Astrocyte of the hippocampus (primary cell): Measurements from ENCODE around the gene SLCO6A1.
"Not testable (repeated sequence)": the region's sequence is repeated elsewhere in the genome, so short reads cannot be mapped to it uniquely, and the experiment has no call there.

ENCODE experiments used
- DNase-seq: peaks from one replicate; pipeline ENCODE4 v3.0.0; 2011; ENCODE audit warnings: low read depth, low spot score

Gene SLCO6A1, protein sequence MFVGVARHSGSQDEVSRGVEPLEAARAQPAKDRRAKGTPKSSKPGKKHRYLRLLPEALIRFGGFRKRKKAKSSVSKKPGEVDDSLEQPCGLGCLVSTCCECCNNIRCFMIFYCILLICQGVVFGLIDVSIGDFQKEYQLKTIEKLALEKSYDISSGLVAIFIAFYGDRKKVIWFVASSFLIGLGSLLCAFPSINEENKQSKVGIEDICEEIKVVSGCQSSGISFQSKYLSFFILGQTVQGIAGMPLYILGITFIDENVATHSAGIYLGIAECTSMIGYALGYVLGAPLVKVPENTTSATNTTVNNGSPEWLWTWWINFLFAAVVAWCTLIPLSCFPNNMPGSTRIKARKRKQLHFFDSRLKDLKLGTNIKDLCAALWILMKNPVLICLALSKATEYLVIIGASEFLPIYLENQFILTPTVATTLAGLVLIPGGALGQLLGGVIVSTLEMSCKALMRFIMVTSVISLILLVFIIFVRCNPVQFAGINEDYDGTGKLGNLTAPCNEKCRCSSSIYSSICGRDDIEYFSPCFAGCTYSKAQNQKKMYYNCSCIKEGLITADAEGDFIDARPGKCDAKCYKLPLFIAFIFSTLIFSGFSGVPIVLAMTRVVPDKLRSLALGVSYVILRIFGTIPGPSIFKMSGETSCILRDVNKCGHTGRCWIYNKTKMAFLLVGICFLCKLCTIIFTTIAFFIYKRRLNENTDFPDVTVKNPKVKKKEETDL

GRCh38 chr5:102498271-102499034, at the start of gene SLCO6A1:
SLCO6A1 (minus strand) TSS chr5:102499001; CDS start chr5:102498844, 157 bp downstream.
- DNase-seq = no peak

GRCh38 chr5:102547141-102548035, 48.6 kb upstream of the SLCO6A1 start:
- DNase-seq = no peak

DNA sequence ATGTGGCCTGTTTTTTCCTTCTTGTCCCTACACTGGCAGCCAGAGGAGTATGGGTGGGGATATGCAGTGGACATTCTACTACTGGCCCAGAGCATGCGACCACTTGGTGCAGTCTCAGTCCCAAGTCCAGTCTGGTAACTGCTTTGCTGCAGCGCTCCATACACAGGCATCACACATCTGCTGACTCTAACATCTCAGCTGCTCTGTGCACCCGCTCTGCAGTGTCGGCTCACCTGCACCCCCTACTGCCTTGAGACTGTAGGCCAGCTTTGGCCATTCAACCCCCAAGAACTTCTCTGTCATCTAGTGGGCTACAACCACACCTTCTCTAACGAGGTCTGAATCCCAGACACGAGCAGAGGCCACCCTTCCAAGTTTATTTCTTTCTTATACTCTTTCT, 46.4 kb upstream of the SLCO6A1 start:
- no peak for DNase-seq

DNA sequence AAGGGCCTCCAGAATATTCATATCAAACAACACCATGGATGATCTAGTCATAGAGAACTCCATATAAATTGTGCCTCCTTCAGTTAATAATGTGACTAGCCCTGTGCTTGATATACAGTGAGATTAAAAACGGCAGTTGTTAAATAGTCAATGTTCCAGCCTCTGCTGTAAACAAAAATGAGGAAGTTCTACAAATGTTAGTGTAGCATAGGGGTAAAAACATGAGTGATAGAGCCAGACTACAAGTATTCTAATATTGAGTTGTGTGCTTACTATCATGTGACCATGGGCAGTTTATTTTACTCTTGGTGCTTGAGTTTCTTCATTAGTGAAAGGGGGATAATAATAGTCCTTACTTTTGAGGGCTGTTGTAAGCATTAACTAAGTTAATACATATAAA, 43.3 kb upstream of the SLCO6A1 start:
- no peak for DNase-seq

DNA sequence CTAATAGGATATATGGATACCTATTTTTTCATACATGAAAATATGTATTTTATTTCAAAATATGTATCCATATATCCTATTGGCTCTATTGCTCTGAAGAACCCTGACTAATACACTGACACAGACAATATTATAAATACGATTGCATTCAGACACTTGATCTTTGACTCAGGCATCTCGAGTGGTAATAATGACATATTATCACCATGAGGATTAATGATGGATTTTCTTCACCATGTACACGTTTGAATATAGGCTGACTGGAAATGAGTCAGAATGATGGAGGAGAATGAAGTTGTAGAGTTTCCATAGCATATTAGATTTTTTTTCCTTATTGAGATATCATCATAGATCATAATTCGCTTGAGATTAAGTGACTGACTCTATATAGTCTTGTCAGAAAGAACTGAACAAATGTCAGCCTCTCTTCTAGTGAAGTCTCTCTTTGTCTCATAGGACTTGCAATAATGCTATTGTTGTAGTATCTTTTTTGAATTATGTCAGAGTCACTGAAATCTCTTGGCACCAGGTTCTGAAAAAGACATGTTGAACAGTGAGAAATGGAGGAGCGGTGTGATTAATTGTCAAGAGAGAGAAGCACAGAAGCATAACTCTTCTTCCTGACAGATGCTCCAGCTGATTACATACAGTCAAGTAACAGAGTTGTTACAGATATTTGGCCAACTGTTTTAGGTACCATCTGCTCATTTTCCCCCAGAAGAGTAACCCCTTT, 41.4 kb upstream of the SLCO6A1 start:
- no peak for DNase-seq

- peak; percentile 10 for DNase-seq
These were observed 40.8 kb upstream of the SLCO6A1 start for GRCh38 chr5:102539562-102539961.

GRCh38 chr5:102537011-102537410, 38.2 kb upstream of the SLCO6A1 start:
- DNase-seq = peak; percentile 38

- peak; percentile 21 for DNase-seq
These were observed 37.6 kb upstream of the SLCO6A1 start for GRCh38 chr5:102536323-102536928.

DNA sequence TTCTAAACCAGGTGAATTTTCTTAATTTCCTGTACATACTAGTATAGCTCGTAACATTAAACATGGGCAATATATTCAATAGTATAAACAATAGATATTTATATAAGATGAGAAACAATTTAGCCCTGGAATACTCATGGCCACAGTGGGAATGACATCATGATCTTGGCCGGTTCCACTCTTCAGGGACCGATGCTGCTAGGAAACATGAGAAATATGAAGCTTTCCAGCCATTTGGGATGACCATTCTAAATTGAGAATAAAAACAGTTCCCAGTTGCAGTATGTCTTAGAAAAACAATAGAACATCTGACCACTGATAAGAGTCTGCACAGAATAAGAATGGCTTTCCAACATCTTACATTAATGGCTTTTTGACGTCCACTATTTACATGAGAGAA, 33.3 kb upstream of the SLCO6A1 start:
- DNase-seq = peak; percentile 20

GRCh38 chr5:102531506-102531905, 32.7 kb upstream of the SLCO6A1 start:
- DNase-seq = no peak

DNA sequence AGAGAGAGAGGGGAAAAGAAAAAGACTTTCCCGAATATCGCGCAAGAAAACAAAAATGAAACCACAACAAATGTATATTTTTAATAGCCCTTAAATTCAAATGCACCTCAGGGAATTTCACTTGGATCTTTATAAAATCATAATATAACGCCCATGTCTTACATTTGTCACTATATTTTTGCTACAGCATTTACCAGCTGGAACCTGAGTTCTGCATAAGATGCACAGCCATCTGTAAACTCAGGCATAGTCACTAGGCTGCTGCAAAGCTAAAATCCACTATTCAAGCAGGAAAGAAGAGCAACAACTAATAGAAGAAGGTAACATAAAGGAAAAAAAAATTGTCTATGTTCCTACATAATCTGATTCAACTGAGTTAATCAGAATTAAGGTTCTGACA, 30.6 kb upstream of the SLCO6A1 start:
- no peak for DNase-seq

DNA sequence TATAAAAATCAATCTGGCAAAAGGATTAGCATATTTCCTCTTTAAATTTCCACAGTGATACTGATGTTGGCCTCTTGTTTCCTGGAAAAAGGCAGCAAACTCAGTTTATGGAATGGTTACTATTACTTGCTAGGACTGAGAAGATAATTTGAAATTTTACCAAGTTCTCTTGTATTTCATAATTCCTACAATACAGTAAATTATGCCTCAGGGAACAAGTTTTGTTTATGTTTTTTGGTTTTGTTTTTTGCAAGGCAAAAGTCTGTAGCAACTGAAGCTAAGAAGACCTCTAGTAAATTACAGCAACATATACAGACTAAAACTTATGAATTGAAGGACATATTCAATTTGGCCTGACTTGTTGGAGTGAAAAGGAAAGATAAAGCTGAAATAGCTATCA, 30.2 kb upstream of the SLCO6A1 start:
- DNase-seq = no peak

GRCh38 chr5:102528600-102528999, 29.8 kb upstream of the SLCO6A1 start:
- DNase-seq = peak; percentile 18

- no peak for DNase-seq
These were observed 28.7 kb upstream of the SLCO6A1 start for GRCh38 chr5:102527547-102527946.

DNA sequence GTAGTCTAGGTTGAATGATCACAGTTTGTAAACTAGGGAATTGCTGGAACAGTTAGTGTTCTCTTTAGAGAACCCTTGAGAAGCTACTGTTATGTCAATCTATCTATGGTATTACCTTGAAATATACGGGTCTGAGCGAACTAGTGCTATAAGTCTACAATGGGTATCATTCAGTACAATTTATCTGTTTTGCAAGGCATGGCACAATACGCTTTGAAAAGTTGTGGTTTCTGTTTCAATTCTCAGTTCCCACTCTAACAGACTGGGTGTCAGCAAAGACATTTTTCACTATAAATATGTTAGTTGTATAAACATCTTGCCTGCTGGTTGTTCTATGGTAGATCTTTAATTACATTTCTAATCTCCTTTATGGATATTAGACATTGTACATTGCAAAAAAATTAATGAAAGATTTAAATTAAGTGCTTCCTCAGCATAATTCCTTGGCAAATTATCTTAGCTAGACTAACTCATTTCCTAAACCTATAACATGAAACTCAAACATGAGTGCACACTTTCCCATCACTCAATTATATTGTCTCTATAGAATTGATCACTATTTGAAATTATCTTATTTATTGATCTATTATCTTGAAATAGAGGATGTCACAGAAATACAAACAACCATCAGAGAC, 24.9 kb upstream of the SLCO6A1 start:
- no peak for DNase-seq

DNA sequence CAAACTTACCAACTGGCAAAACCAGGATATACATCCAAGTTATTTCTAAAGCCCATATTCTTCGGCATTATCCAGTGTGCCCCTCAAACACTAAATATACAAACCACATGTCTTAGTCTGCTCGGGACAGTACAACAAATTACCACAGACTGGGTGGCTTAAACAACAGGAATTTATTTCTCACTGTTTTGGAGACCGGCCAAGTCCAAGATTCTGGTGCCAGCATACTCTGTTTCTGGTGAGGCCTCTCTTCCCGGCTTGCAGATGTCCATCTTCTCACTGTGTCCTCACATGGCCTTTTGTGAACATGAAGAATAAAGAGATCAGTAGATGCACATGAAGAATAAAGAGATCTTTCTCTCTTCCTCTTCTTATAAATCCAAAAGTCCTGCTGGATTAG, 12.9 kb upstream of the SLCO6A1 start:
- DNase-seq = peak; percentile 79

- not testable (repeated sequence) for DNase-seq
These were observed 7.4 kb downstream of the SLCO6A1 start for GRCh38 chr5:102491261-102491914.

DNA sequence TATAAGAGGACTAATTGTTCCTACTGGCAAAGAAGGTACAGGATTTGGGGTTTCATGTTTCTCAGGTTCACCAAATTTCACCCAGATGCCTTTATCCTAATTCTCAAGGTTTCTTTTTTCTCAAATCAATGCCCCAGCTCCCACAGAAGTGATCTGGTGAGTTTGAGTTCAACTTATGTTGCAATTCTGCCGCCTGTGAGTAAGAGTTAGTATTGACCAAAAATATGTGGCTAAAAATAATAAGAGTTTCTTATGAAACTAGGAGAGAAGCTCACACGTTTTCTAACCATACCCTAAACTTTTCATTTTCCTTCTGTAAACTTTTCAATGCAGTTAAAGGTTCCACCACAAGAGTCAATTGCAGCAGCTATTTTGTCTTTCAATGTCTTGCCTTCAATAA, 15.1 kb downstream of the SLCO6A1 start:
- DNase-seq = no peak

DNA sequence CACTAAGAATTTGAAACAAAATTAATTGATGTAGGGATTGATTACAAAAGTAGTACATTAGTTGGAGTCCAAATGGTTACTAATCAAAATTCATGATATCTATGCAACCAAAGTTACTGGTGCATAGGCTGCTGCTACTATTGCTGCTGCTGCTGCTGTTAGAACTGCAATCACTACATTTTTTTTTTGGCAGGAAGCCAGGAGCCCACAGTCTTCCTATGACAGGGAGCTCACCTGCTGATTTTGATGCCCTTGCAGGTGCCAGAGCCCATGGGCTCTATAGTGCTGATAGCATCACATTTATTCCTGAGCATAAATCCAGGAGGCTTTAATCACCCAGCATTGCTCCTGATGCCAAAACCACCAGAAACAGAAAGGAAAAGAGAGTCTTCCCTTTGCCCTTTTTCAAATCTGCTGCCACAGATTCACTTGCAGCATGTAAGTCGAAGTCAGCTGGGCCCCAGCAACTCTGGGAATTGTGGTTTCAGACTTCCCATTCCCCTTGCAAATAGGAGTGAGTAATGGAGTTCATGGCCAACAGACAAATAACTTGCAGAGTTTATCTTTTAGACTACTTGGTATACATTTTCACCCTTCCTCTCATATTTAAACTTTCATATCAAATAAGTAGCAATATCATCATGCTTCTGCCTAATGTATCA, 17.6 kb downstream of the SLCO6A1 start:
- peak; percentile 64 for DNase-seq
